Esophagus muscularis mucosa (tissue), 4 donors: ENCODE results near the gene AVEN. TPM values are rescaled to one million over a fixed set of nuclear protein-coding genes. Genes with fewer than 3 reads are reported as not detected.
"Not testable (repeated sequence)": the region's sequence is repeated elsewhere in the genome, so short reads cannot be mapped to it uniquely, and the experiment has no call there.

Source experiments
- DNase-seq: peaks from one replicate; pipeline ENCODE4 v3.0.0-alpha.2; 2017; ENCODE audit errors: extremely low spot score
- H3K27ac ChIP-seq, 4 donors: fragments of 200-600 bp; sonication (generic); replicated peaks in 1 of 4; 1 replicate in 3 of 4; 2 replicates in 1 of 4; pipeline ENCODE4 v1.5.1; 2016 to 2019; ENCODE audit warnings: mild to moderate bottlenecking in 1 of 4
- H3K27me3 ChIP-seq, 4 donors: fragments of 200-600 bp; sonication (generic); one replicate each; pipeline versions ENCODE4 v1.5.1 to v1.6.0; 2016 to 2019
- H3K36me3 ChIP-seq, 4 donors: fragments of 200-600 bp; sonication (generic); one replicate each; pipeline ENCODE4 v1.5.1; 2016 to 2019
- H3K4me1 ChIP-seq, 4 donors: fragments of 200-600 bp; sonication (generic); one replicate each; pipeline ENCODE4 v1.5.1; 2016 to 2019
- H3K4me3 ChIP-seq, 4 donors: fragments of 200-600 bp; sonication (generic); 1 replicate in 2 of 4; 2 replicates in 2 of 4; pipeline ENCODE4 v1.5.1; 2016 to 2019; ENCODE audit warnings: mild to moderate bottlenecking in 4 of 4, moderate library complexity in 1 of 4
- H3K9me3 ChIP-seq, 4 donors: fragments of 200-600 bp; sonication (generic); 1 replicate in 3 of 4; 2 replicates in 1 of 4; pipeline ENCODE4 v1.5.1; 2016 to 2019
- EP300 ChIP-seq: sonication (generic); formaldehyde crosslinking; IDR thresholded peaks from one replicate; pipeline ENCODE4 v1.6.1; 2017; ENCODE audit warnings: antibody characterized with exemption
- POLR2A ChIP-seq: fragments of 450-650 bp; IDR thresholded peaks from one replicate; pipeline ENCODE4 v1.6.1; 2017; ENCODE audit warnings: antibody characterized with exemption, moderate library complexity, mild to moderate bottlenecking, low read depth
- POLR2AphosphoS5 ChIP-seq, 2 donors: sonication (generic); formaldehyde crosslinking; IDR thresholded peaks; one replicate each; pipeline ENCODE4 v1.6.1; 2017; ENCODE audit warnings: antibody characterized with exemption in 2 of 2
- WGBS: methylation state at CpG from one replicate; pipeline ENCODE4 v1.1.5; 2018; 5-methylcytosine and 5-hydroxymethylcytosine counted together
- intact Hi-C: fragments of 100-400 bp; cut with DNase I; formaldehyde crosslinking; loops from one replicate; pipeline ENCODE4 v1.15.1; 2023
- total RNA-seq, 4 donors: library from RNA; depleted of rRNA; stranded (reverse); fragments of >200 nt; gene quantifications; one replicate each; pipeline versions ENCODE4 v1.1.0 to v1.2.1, GENCODE V29; 2016
- TF ChIP-seq, protein P1 (sequence below), 3 experiments: fragments of 200-600 bp in 2 of 3; fragments of 450-650 bp in 1 of 3; sonication (generic) in 2 of 3; IDR thresholded peaks; one replicate each; pipeline ENCODE4 v1.5.1; 2017 to 2019; ENCODE audit warnings: antibody characterized with exemption in 3 of 3, mild to moderate bottlenecking in 2 of 3, moderate library complexity in 1 of 3

The AVEN gene
- total RNA-seq, 4 donors from 2014 or later, result 18.2 to 30.9 (median 27.6) TPM

DNA sequence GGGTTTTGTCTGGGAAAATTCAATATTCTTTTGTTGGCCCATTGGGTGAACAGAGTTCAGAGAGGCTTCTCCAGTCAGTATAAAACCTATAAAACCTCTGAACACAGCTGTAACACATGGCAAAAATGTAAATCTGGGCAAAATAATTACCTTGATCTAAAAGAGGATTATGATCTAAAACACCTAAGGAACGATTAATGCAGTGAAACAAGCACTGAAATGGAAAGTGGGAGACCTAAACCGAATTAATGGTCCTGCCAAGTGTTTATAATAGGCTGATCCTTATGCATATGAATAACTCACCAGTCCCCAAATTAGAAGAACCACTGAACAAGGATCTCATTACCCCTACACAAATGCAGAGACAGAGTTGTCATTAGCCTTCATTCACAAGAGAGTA lies 32.6 kb downstream of the AVEN start:
- Histone ChIP-seq H3K4me1 (peaks cover 0 to 4% (median 0%) of the 10 kb centered on the region in 4 donors), H3K27ac (no peak overlapping the region), H3K4me3 (no peak overlapping the region), H3K27me3 (no peaks in the 10 kb centered on the region), H3K9me3 (no peaks in the 10 kb centered on the region), H3K36me3 (peaks cover 0 to 7% (median 0%) of the 10 kb centered on the region in 4 donors)
- intact Hi-C loops, result no loop called here
- no peak for TF ChIP-seq EP300
- no peak for TF ChIP-seq POLR2AphosphoS5 (IDR thresholded peaks at IDR 0.05)
- TF ChIP-seq POLR2A, result no peak
- TF ChIP-seq, protein P1, sequence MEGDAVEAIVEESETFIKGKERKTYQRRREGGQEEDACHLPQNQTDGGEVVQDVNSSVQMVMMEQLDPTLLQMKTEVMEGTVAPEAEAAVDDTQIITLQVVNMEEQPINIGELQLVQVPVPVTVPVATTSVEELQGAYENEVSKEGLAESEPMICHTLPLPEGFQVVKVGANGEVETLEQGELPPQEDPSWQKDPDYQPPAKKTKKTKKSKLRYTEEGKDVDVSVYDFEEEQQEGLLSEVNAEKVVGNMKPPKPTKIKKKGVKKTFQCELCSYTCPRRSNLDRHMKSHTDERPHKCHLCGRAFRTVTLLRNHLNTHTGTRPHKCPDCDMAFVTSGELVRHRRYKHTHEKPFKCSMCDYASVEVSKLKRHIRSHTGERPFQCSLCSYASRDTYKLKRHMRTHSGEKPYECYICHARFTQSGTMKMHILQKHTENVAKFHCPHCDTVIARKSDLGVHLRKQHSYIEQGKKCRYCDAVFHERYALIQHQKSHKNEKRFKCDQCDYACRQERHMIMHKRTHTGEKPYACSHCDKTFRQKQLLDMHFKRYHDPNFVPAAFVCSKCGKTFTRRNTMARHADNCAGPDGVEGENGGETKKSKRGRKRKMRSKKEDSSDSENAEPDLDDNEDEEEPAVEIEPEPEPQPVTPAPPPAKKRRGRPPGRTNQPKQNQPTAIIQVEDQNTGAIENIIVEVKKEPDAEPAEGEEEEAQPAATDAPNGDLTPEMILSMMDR (IDR thresholded peaks at IDR 0.05), result no peak
- WGBS, result 93% methylated on average over 2 of the region's 2 CpGs
- DNase-seq, result no peak

DNA sequence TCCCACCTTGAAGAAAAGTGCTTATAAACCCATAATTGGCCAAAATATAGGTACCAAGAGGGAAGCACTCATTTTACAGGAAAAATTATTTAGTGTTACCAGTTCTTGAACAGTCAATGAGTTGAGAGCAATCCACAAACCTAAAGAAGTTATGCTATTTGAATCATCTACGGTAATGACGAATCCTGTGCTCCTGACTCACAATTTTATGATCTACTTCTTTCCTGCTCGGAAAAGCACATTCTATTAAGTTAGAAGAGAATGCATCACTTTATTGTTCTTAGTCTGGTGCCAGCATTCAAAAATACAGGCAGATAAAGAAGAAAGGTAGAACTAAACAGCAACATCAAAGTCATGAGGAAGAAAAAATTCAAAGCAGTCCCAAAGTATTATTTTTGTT lies 37.5 kb downstream of the AVEN start:
- no peak for DNase-seq
- H3K36me3 ChIP-seq, result peaks cover 0 to 7% (median 0%) of the 10 kb centered on the region in 4 donors
- WGBS, result 61% methylated on average over 3 of the region's 3 CpGs
- H3K4me3 ChIP-seq, result no peak overlapping the region
- no peaks in the 10 kb centered on the region for H3K4me1 ChIP-seq
- TF ChIP-seq POLR2AphosphoS5 (IDR thresholded peaks at IDR 0.05) (no peak), EP300 (no peak), POLR2A (no peak)
- TF ChIP-seq, protein P1 (IDR thresholded peaks at IDR 0.05), result no peak
- H3K27ac ChIP-seq, result no peak overlapping the region
- intact Hi-C loops, result no loop called here
- H3K9me3 ChIP-seq, result no peaks in the 10 kb centered on the region
- no peaks in the 10 kb centered on the region for H3K27me3 ChIP-seq

DNA sequence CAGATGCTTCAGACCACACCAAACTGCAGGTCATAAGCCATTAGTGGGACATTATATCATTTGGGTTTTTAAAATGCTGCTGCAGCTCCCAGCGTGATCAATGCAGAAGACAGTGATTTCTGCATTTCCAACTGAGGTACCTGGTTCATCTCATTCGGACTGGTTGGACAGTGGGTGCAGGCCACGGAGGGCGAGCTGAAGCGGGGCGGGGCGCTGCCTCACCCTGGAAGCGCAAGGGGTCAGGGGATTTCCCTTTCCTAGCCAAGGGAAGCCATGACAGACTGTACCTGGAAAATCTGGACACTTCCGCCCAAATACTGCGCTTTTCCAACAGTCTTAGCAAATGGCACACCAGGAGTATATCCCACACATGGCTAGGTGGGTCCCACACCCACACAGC lies 43.3 kb downstream of the AVEN start:
- intact Hi-C loops, DNase-seq, H3K27me3 ChIP-seq, H3K4me1 ChIP-seq, H3K36me3 ChIP-seq, H3K27ac ChIP-seq, H3K4me3 ChIP-seq, H3K9me3 ChIP-seq: not testable (repeated sequence)
- WGBS, result 99% methylated on average over 10 of the region's 10 CpGs

GRCh38 chr15:33994005-33994615 lies 44.9 kb downstream of the AVEN start:
- intact Hi-C loops, result no loop called here
- no peaks in the 10 kb centered on the region for H3K27me3 ChIP-seq
- no peak overlapping the region for H3K4me3 ChIP-seq
- WGBS, result 79% methylated on average over 9 of the region's 9 CpGs
- H3K4me1 ChIP-seq, result no peaks in the 10 kb centered on the region
- no peaks in the 10 kb centered on the region for H3K36me3 ChIP-seq
- no peaks in the 10 kb centered on the region for H3K9me3 ChIP-seq
- TF ChIP-seq POLR2A, result no peak
- TF ChIP-seq, protein P1 (IDR thresholded peaks at IDR 0.05), result peak in 1 of 3 experiments; percentile 12
- no peak overlapping the region for H3K27ac ChIP-seq
- DNase-seq, result no peak

GRCh38 chr15:33988384-33988783 lies 50.6 kb downstream of the AVEN start:
- 93% methylated on average over 4 of the region's 4 CpGs for WGBS
- intact Hi-C loops, result no loop called here
- no peak for DNase-seq
- TF ChIP-seq EP300, result no peak
- TF ChIP-seq, protein P1 (IDR thresholded peaks at IDR 0.05), result no peak
- TF ChIP-seq POLR2AphosphoS5 (IDR thresholded peaks at IDR 0.05), result no peak
- TF ChIP-seq POLR2A, result no peak
- H3K27ac ChIP-seq, result no peak overlapping the region
- peaks cover 0 to 11% (median 9%) of the 10 kb centered on the region in 4 donors for H3K4me1 ChIP-seq
- H3K4me3 ChIP-seq, result no peak overlapping the region
- H3K27me3 ChIP-seq, result no peaks in the 10 kb centered on the region
- no peaks in the 10 kb centered on the region for H3K9me3 ChIP-seq
- H3K36me3 ChIP-seq, result no peaks in the 10 kb centered on the region
